SK-N-SH (cell line): ENCODE data around the gene MED15.

Source experiments
- CTCF ChIP-seq: fragments of 200-600 bp; sonication (generic); IDR thresholded peaks from 2 replicates; pipeline ENCODE4 v1.6.1; 2017; ENCODE audit warnings: antibody characterized with exemption, mild to moderate bottlenecking, moderate library complexity
- EZH2phosphoT487 ChIP-seq: fragments of 200-600 bp; sonication (generic); IDR thresholded peaks from 2 replicates; pipeline ENCODE4 v1.6.1; 2017; ENCODE audit warnings: low read depth, mixed run types, mild to moderate bottlenecking, antibody characterized with exemption, moderate library complexity, borderline replicate concordance
- MXI1 ChIP-seq: IDR thresholded peaks from 2 replicates; pipeline ENCODE4 v1.6.1; 2012; ENCODE audit warnings: mild to moderate bottlenecking, low read depth, low read length, improper control_type of control experiment
- RAD21 ChIP-seq: IDR thresholded peaks from 2 replicates; pipeline ENCODE4 v1.6.1; 2012; ENCODE audit warnings: mild to moderate bottlenecking, low read length
- TCF12 ChIP-seq: IDR thresholded peaks from 2 replicates; pipeline ENCODE4 v1.4.0; 2012

- TF ChIP-seq MXI1, result no peak
- TF ChIP-seq CTCF, result no peak
- no peak for TF ChIP-seq RAD21
- no peak for TF ChIP-seq TCF12
- no peak for TF ChIP-seq EZH2phosphoT487
These were observed 128.8 kb downstream of the MED15 start for GRCh38 chr22:20636075-20636812.
